Stimulated activated CD4-positive, alpha-beta T cell treated with anti-CD3 and anti-CD28 coated beads, Interleukin-15, amount 100 ng/mL, for 48 hours (primary cell): ENCODE data around the gene CD86.

Experiments
- DNase-seq, 2 donors: peaks; one replicate each; pipeline ENCODE4 v3.0.0-alpha.2; 2020; ENCODE audit warnings: low read depth in 2 of 2

The CD86 gene

DNA sequence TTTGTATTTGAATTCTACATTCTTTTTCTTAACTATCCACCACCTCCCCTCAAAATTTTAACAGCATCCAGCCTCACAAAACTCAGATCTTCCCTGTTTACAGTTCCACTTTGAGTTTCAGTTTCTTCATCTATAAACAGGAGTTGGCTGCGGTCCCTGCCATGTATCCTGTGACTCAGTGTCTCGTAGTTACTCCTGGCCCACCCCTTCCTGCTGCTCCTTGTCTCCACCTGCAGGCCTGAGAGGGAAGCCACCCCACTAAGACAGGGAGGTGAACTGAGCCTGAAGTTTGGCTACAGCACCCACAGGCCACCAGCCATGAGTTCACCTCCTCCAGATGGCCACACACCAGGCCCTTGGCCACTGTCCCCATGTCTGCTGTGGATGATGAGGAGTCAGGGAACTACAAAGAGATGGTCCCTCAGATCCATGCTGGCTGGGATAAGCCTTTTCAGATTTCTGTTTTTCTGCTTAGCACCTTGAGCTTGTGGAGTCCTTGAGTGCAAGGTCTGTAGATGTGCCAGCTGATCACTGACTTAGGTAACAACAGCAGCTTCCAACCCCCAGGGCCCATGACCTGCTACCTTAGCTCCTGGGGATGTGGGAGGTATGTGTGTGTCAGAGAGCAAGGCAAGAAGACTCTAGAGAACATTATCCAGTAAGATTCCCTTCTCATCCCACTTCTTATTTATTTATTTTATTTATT is 37.5 kb downstream of the CD86 start:
- DNase-seq, result peak; percentile 51 to 57

DNA sequence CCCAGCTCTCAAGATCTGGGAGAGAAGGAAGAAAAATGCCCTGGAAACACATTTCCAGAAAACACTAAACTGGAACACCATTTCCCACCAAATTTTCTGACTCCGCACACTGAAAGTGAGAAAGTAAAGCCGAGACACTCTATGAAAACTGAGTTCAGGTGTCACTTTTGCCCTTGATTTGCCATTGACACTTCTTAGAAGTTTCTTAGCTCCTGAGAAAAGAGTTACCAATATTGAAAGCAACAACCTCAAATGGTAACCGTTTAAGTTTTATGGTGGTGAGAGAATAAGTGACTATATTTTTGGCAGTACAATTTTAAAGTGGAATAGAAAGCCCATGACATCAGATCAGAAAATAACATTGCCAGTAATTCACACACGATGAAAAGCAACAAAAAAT is 39.0 kb downstream of the CD86 start:
- no peak for DNase-seq

DNA sequence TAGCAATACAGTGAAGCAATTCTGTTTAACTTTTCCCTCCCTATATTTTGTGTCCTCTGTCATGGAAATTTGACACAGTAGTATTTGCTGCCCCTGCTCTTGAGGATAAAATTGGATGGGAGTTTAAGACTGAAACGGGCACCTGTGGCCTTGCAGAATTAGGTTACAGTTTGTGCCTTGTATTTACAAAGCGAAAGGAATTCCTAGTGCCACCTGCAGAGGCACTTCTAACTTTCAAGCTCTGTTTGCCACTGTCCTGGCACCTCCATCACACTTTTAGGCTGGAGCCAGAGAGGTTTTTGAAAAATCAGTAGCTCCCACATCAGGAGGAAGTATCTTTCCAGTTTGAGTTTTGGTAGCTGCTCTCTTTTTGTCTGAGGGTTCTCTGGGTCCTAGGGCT is 39.5 kb downstream of the CD86 start:
- DNase-seq, result no peak

DNA sequence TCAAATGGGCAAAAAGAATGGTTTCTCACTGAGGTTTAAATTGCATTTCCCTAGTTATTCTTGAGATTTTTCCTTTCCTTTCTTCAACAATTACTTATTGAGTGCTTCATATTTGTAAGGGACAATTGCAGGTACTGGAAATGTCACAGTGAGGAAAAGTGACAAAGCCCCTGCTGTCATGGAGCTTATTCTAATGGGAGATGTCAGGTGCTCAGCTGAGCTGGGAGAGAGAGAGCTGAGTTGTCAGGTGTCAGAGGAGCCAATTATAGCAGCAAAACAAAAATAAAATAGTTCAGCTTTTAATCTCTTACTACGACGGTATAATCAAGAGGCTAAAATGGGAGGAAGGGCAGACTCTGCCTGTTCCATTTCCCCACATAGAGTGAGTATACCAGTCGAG is 42.0 kb downstream of the CD86 start:
- no peak for DNase-seq

DNA sequence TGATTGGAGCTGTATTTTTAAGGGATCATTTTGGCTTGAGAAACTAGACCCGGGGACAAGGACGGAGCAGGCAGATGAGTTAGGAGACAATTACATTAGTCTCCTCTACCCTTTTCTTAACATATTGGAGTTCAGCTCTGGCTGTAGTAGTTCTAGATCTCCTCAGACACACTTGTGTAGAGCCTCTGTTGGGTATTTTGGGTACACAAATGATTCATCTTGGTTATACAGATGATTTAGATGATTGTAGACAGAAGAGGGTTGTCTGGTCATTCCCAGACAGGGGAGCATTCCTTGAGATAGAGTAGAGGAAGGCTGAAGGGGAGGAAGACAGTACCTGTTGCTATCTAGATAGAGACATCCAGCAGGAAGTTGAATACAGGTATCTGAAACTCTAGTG is 43.4 kb downstream of the CD86 start:
- DNase-seq, result no peak

DNA sequence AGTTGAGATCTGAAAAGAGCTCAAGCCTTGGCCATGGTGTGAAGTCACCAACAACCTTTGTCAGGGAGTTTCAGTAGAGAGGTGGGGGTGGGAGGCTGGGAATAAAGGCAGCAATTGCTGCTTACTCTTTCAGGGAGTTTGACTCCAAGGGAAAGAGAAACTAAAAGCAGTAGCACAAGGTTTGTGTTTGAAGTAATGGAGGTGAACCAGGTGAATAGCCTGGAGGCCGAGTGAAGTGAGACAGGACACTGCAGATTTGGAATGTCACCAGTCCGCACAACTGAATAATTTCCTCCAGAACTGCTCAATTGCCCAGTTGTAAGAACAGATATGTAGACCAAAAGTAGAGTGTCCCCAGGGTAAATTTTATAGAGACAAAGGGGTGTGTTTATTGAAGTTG is 44.1 kb downstream of the CD86 start:
- no peak for DNase-seq

DNA sequence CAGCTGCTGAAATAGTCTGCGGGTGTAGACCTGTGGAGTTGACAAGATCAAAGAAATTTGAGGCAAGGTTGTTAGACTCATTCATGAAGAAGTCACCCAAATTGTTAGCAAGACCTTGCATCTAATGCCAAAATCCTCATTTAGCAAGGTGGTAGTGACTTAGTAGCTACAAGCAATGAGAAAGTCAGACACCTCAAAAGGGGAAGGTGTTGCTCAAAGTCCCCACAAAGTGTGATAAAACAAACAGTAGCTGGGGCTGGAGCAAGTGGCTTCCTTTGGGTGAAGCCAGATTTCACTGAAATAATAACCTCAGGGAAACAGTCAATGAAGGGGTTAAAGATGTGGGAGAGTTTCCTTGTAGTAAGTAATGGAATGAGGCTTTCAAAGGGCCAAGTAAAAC is 44.9 kb downstream of the CD86 start:
- no peak for DNase-seq

DNA sequence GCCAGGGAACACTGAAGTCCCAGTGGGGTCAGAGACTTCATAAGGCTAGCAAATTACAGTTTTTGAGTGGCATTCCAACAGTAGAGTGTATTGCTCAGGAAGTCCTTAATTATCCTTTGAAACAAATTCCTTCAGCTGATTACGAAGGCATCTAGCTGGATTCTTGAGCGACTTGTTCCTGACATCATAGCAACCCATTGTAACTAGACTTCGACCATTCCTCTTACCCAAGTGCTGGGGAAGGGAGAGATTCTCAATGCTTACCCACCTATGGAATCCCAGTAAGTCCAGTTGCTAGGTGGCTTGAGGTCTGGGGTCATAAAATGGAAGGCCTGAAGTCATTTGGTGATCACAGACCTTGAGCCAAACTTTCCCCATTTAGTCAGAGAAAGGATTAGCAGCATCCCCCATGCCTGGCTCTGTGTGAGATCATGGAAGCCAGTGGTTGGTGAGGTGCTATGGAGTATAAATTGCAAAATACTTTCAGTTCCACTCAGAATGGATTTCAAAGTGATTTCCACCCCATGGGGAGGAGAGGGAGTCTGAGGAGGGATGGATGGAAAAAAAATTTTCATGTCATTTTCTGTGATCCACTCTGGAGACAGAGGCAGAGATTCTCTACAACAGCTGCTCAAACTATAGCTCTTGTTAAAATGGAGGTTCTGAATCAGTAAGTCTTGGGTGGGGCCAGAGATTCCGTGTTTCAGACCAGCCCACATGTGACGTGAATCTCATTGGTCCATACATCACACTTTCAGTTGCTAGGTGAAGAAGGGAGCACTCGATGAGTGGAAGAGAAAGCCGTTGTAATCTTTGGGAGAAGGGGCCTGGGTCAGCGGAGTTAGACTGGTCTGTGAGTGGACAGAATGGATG is 45.7 kb downstream of the CD86 start:
- no peak for DNase-seq

DNA sequence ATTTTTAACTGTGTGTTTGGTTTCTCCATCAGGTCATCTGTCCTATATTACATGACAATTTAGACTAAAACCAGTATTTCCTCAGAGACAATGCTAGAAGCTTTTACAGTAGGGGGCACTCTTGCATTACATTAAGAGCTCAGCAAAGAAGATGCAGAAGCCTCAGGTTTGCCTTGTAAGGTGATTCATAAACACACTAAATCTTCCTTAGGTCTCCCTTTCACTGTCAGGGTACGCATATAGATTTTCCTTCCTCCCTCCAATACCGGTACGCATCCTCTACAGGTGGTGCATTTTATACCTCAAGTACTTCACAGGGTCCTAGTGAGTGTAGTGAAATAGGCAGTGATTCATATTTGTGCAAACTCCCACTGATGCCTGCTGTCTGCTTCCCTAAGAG is 46.5 kb downstream of the CD86 start:
- no peak for DNase-seq

DNA sequence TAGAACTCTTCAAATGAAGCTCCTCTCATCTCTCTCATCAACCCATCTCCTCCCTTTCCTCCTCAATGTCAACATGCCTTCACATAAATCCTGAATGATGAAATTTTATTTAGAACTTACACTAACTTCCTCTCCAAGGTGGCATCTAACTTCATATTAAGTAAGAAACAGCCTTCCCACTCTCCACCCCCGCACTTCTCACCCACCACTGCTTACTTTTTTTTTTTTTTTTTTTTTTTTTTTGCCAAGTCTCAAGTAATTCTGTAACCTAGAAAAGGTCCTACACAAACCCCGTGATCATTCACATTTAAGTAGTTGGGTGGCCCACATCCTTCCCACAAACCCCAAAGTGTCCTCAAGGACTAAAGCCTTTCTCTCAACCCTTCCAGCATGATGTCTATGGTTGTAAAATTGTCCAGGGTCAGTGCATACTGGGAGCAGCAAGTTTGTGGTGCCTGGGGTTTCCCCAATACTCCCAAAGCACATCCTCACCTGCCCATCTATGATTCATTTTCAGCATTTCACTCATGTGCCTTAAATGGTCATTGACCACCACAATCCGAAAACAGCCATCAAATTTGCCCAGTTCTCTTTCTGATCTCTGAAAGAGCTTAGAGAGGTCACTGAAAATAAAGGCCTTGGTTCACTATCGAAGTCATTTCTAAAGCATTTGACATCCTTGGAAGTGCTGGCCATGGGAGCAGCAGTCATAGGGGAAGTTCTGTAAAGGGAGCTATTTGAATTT is 47.2 kb downstream of the CD86 start:
- DNase-seq, result no peak

DNA sequence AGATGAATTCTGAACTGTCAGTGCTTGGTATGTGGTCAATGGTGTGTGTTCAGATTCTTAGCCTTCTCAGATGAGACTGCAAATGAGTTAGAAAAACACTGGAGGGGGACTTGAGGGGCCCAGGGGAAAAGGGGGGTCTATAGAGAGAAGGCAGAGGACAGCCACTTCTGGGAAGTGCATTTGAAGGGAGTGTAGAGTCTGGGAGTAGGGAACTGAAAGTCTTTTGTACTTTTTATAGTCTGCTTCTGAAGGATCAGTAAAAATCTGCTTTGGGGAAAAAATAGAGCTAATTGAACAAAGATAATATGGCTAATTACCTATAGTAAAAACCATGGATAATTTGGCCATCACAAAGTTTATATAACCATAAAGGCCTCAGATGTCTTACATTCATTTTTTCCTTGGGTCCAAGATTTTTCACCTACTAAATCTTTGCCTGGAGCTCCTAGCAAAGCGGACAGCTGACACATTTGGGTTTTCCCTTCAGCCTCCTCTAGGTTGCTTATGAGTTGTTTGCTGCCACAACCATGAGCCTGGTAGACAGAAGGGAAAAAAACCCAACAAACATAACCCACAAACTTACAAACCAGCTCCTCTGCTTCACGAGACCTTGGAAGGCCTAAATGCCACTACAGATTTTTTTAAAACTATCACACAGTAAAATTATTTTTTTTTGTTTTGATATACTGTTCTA is 48.8 kb downstream of the CD86 start:
- no peak for DNase-seq

DNA sequence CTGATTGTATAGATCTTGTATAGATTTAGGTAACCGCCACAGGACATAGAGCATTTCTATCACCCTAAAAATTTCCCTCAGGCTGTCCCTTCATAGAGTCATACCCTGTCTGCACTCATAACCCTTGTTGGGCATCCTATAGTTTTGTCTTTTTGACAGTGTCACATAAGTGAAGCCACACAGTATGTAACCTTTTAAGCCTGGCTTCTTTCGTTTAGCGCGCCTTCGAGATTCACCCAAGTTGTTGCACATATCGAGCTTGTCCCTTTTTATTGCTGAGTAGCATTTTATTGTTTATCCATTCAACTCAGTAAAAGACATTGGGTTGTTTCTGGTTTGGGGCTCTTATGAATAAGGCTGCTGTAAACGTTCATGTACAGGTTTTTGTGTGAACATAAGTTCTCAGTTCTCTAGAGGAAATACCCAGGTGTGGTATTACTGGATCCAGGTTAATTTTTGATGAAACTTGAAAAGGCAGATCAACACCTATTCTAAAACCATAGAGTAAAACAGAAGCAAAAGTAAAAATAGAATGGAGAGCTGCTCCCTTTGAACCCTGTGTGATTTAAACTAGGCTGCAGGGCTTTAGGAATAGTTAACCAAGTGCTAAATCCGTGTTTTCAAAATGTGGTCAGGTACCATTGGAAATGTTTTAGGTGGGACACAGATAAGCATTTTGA is 49.5 kb downstream of the CD86 start:
- no peak for DNase-seq

DNA sequence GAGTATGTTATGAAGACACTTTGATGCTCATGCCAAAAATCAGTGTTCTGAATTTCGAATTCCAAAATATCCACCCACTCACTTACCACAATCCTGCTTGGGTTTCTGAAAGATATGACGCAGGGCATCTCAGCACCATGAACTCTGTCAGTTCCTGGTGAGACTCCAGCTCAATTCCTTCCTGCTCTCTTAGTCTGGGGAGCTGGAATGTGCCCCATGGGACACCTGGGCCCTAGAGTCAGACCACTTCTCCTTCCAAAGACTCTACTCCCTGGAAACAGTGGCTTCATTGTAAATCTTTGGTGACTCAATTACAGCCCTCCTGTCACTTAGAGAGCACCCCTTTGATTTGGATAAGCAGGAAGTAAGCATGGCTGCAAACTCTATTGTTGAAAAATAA is 50.5 kb downstream of the CD86 start:
- no peak for DNase-seq

DNA sequence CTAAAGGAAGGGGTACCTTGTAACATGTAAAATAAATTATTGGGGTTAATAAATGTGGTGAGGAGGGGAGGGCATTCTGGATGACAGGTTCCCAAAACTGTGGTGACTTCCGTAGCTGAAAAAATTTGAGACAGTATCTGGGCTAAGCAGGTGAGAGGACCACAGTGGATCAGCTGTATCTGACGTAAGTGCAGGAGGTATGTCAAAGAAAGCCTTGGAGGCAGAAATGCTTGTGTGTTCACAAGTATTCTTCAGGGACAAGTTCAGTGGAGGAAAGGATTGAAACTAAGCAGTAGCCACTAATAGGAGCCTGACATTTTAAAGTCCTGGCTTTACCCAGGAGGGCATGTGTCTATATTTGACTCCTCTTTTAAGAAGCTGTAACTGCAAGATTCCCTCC is 52.0 kb downstream of the CD86 start:
- no peak for DNase-seq

DNA sequence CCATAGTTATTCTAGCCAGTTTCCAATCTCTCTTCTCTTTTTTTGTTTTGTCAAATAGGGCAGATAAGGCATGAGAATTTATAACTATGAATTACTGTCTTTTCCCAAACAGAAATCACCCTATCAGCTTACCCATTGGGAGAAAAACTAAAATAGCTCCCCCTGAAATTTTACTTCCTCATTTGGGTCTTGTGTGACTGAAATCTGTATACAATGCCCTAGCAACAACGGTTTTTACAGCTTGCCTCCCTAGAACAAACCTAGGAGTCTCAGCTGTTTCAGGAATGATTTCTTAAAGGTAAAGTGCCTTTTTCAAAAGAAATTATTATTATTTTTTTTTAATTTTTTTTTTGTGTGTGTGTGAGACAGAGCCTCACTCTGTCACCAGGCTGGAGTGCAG is 56.8 kb downstream of the CD86 start:
- no peak for DNase-seq

DNA sequence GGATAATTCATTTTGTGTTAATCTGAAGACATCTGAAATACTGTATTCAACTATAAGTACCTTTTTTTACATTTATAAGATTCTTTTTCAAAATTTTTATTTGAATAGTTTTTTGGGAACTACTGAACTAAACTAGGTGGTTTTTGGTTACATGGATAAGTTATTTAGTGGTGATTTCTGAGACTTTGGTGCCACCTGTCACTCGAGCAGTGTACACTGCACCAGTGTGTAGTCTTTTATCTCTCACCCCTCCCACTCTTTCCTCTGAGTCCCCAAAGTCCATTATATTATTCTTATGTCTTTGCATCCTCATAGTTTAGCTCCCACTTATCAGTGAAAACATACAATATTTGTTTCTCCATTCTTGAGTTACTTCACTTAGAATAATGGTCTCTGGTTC is 57.6 kb downstream of the CD86 start:
- no peak for DNase-seq

DNA sequence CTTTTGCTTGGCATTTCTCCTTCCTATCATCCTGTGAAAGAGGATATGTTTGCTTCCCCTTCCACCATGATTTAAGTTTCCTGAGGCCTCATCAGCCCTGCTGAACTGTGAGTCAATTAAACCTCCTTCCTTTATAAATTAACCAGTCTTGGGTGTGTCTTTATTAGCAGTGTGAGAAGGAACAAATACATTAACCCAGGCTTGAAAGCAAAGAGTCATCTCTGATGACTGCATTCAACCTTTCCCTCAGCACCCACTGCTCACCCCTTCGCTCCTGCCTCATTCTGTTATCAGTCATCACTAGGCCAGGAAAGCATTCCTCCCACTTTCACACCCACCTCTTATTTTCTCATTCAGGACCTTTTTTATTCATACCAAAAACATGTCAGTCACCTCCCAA is 68.7 kb downstream of the CD86 start:
- no peak for DNase-seq

DNA sequence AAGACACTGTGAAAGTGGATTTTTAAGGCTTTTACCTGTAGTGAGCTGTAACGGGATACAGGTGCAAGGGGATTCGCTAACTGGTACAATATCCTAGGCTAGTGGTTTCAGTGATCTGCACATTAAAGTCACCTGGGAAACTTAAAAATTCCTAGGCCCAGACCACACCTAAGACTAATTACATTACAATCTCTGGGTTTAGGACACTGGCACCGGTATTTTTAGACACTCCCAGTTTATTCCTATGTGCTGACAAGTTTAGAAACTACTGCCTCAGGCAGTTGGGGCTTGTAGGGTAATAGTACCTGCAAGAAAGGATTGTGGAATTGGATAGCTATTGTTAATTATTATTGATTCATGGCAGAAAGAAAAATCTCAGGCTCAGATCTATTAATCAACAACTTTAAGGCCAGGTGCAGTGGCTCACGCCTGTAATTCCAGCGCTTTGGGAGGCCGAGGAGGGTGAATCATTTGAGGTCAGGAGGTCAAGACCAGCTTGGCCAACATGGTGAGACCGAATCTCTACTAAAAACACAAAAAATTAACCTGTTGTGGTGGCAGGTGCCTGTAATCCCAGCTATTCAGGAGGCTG is 77.9 kb downstream of the CD86 start:
- DNase-seq, result no peak

DNA sequence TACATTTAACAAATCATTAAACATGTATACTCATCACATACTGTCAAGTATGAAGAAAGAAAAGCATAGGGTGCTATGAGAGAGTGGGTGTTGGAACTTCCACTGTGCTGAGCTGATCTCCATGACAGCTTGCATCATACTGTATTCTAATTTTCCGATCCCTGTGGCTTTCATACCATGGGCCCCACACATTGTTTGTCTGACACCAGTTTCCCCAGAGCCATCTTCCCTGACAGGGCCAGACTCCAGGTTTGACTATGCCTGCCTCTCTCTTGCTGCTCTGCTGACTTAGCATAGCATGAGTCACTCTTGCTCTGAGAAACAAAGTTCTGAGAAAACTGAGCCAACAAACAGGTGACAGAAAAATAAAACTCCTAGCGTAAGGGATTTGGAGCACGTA is 91.3 kb downstream of the CD86 start:
- DNase-seq, result peak; percentile 64 to 78

DNA sequence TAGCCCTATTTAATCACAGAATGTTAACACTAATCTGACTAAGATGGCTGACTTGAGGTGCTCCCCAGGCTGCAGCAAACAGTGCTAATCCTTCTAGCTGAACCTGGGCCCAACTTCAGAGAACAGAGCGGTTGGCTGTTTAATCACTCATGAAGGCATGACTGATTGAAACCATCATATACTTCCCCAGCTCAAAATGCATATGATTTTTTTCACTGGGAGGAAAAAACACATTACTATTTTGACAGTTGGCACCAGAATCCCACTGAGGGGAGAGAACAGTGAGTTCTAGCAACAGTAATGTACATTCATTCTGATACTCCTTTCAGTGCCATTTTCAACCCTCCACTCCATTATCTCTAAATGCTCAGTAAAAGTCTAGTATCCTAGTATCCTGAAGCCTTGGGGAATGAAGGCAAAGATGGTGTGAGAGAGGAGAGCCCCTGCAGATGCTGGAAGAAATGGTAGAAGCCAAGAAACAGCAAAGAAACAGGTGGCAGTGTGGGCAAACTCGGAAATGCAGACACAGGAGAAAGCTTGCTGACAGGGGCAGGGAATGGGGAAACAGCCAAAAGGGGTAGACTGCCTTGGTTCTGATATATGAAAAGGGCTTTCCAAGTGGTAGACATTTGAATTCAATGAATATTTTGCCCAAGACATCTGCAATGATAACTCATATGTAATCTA is 93.9 kb downstream of the CD86 start:
- no peak for DNase-seq

DNA sequence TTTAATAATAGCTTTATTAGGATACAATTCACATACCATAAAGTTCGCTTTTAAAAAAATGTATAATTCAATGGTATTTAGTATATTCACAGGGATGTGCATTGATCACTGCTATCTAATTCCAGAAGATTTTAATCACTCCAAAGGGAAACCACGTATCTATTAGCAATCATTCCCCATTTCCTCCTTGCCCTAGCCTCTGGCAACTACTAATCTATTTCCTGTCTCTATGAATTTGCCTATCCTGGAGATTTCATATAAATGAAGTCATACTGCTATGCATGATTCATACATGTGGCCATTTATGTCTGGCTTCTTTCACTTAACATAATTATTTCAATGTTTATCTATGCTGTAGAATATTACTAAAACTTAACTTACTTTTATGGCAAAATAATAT is 96.3 kb downstream of the CD86 start:
- DNase-seq, result no peak
